CD4-positive, alpha-beta T cell (primary cell): Measurements from ENCODE around the gene CRISP2. TPM values are rescaled to one million over a fixed set of nuclear protein-coding genes. Genes with fewer than 3 reads are reported as not detected.
"Not testable (repeated sequence)": the region's sequence is repeated elsewhere in the genome, so short reads cannot be mapped to it uniquely, and the experiment has no call there.

Experiments
- ATAC-seq: fragments of 200-7000 bp; cut with Tn5 transposase; one replicate; pipeline ENCODE4 v1.10.0; 2022; ENCODE audit warnings: mild to moderate bottlenecking; ENCODE audit not compliant: poor library complexity
- CTCF ChIA-PET: fragments of 350-600 bp; sonication (Branson Sonifier 250); formaldehyde crosslinking; loops from one replicate; lab custom pipeline; 2021; ENCODE audit warnings: antibody characterized with exemption, inconsistent platforms; lab: Charles Lee
- POLR2A ChIA-PET: fragments of 350-600 bp; sonication (Branson Sonifier 250); formaldehyde crosslinking; loops from one replicate; lab custom pipeline; 2021; ENCODE audit warnings: antibody characterized with exemption, inconsistent platforms; lab: Charles Lee
- DNase-seq, 14 experiments: peaks; one replicate each; pipeline ENCODE4 v3.0.0-alpha.2; 2013 to 2020; ENCODE audit warnings: mixed read lengths in 2 of 14
- H3K27ac ChIP-seq, 2 donors: one replicate each; pipeline versions ENCODE4 v1.5.1 to v1.7.0; 2013; ENCODE audit warnings: low read length in 2 of 2, low read depth in 1 of 2, mild to moderate bottlenecking in 1 of 2
- H3K27me3 ChIP-seq, 2 experiments: 1 replicate in 1 of 2; 2 replicates in 1 of 2; pipeline versions ENCODE4 v1.6.1 to v1.7.0; 2013; ENCODE audit warnings: low read length in 2 of 2, control low read depth in 1 of 2, mild to moderate bottlenecking in 1 of 2, moderate library complexity in 1 of 2; ENCODE audit not compliant: insufficient read depth in 2 of 2, control insufficient read depth in 1 of 2
- H3K36me3 ChIP-seq: one replicate; pipeline ENCODE4 v1.6.1; 2013; ENCODE audit warnings: low read length, control low read depth; ENCODE audit not compliant: insufficient read depth
- H3K4me1 ChIP-seq: one replicate; pipeline ENCODE4 v1.6.1; 2013; ENCODE audit warnings: low read length, control low read depth; ENCODE audit not compliant: insufficient read depth
- H3K4me3 ChIP-seq: one replicate; pipeline ENCODE4 v1.5.1; 2013; ENCODE audit warnings: mild to moderate bottlenecking, low read length, moderate library complexity
- H3K9me3 ChIP-seq, 2 experiments: 1 replicate in 1 of 2; 2 replicates in 1 of 2; pipeline versions ENCODE4 v1.6.1 to v1.7.0; 2013; ENCODE audit warnings: low read length in 2 of 2, mild to moderate bottlenecking in 2 of 2, control low read depth in 1 of 2, moderate library complexity in 1 of 2; ENCODE audit not compliant: control insufficient read depth in 1 of 2, insufficient read depth in 1 of 2
- H3K27ac Mint-ChIP-seq: one replicate; pipeline ENCODE4 v1.8.0; 2020; ENCODE audit warnings: mixed read lengths
- H3K27me3 Mint-ChIP-seq: one replicate; pipeline ENCODE4 v1.8.0; 2021; ENCODE audit warnings: mixed read lengths
- H3K36me3 Mint-ChIP-seq: one replicate; pipeline ENCODE4 v1.8.0; 2021; ENCODE audit warnings: low read depth, mixed read lengths
- H3K4me1 Mint-ChIP-seq: one replicate; pipeline ENCODE4 v1.8.0; 2021; ENCODE audit warnings: low read depth, mixed read lengths
- H3K4me3 Mint-ChIP-seq: one replicate; pipeline ENCODE4 v1.8.0; 2020; ENCODE audit warnings: mild to moderate bottlenecking, mixed read lengths
- H3K9me3 Mint-ChIP-seq: one replicate; pipeline ENCODE4 v1.8.0; 2020; ENCODE audit warnings: mixed read lengths
- CTCF ChIP-seq: fragments of 200-600 bp; IDR thresholded peaks from one replicate; pipeline ENCODE4 v1.8.0; 2022; ENCODE audit warnings: antibody characterized with exemption, mild to moderate bottlenecking
- intact Hi-C, 2 experiments: fragments of 100-400 bp; cut with DNase I in 1 of 2; cut with micrococcal nuclease in 1 of 2; formaldehyde crosslinking; loops; one replicate each; pipeline versions ENCODE4 v1.15.1 to v1.9.0; 2023 to 2025; cut with DNase I, micrococcal nuclease
- total RNA-seq, 174 experiments: library from RNA in 2 of 174; stranded (reverse) in 2 of 174; gene quantifications; one replicate each; pipeline ENCODE4 v1.2.3 and lab custom pipeline; 2021 to 2026

Gene CRISP2
- total RNA-seq, 2 experiments from 2014 or later = not detected

GRCh38 chr6:49664817-49665216 lies 48.5 kb downstream of the CRISP2 start:
- no peak overlapping the region for H3K4me3 Mint-ChIP-seq

GRCh38 chr6:49664054-49664453 lies 49.3 kb downstream of the CRISP2 start:
- H3K27ac ChIP-seq, H3K27ac Mint-ChIP-seq, H3K27me3 Mint-ChIP-seq, H3K4me3 ChIP-seq, H3K4me3 Mint-ChIP-seq, intact Hi-C loops, H3K36me3 Mint-ChIP-seq, DNase-seq, H3K4me1 Mint-ChIP-seq, H3K4me1 ChIP-seq, ATAC-seq, H3K36me3 ChIP-seq, H3K9me3 ChIP-seq, H3K9me3 Mint-ChIP-seq, H3K27me3 ChIP-seq, POLR2A ChIA-PET, CTCF ChIA-PET: not testable (repeated sequence)

More at GRCh38 chr6:49664817-49665216, 48.5 kb downstream of the CRISP2 start:
- H3K4me1 ChIP-seq = no peaks in the 10 kb centered on the region
- H3K4me3 ChIP-seq = no peak overlapping the region
- Mint-ChIP-seq H3K9me3 (no peaks in the 10 kb centered on the region), H3K36me3 (no peaks in the 10 kb centered on the region), H3K27ac (no peak overlapping the region), H3K27me3 (no peaks in the 10 kb centered on the region), H3K4me1 (no peaks in the 10 kb centered on the region)
- ATAC-seq (no peak), DNase-seq (no peak)
- H3K27ac ChIP-seq = no peak overlapping the region
- CTCF ChIA-PET = no interaction called here
- no peak for TF ChIP-seq CTCF
- no peaks in the 10 kb centered on the region for H3K9me3 ChIP-seq
- H3K27me3 ChIP-seq = no peaks in the 10 kb centered on the region
- no peaks in the 10 kb centered on the region for H3K36me3 ChIP-seq
- POLR2A ChIA-PET = no interaction called here
- intact Hi-C loops = no loop called here

- TF ChIP-seq CTCF = no peak
- no peak overlapping the region for H3K27ac ChIP-seq
- intact Hi-C loops = no loop called here
- POLR2A ChIA-PET = no interaction called here
- no peaks in the 10 kb centered on the region for H3K9me3 ChIP-seq
- DNase-seq (no peak), ATAC-seq (no peak)
- Mint-ChIP-seq H3K27ac (no peak overlapping the region), H3K27me3 (no peaks in the 10 kb centered on the region), H3K4me1 (no peaks in the 10 kb centered on the region), H3K4me3 (no peak overlapping the region), H3K9me3 (no peaks in the 10 kb centered on the region), H3K36me3 (no peaks in the 10 kb centered on the region)
- CTCF ChIA-PET = interaction anchor here (0.7 kb wide), 1 partner anchor 12 kb away, joined by 3 read pairs; no protein-coding TSS in a partner anchor
- H3K4me1 ChIP-seq = no peaks in the 10 kb centered on the region
- no peaks in the 10 kb centered on the region for H3K36me3 ChIP-seq
- H3K4me3 ChIP-seq = no peak overlapping the region
- no peaks in the 10 kb centered on the region for H3K27me3 ChIP-seq
These were observed 50.5 kb downstream of the CRISP2 start for GRCh38 chr6:49662892-49663261.

- POLR2A ChIA-PET = no interaction called here
These were observed 51.0 kb downstream of the CRISP2 start for GRCh38 chr6:49662231-49662891.

More at GRCh38 chr6:49662231-49662891, 51.0 kb downstream of the CRISP2 start:
- ATAC-seq (no peak), DNase-seq (no peak)
- Histone ChIP-seq H3K4me1 (no peaks in the 10 kb centered on the region), H3K36me3 (no peaks in the 10 kb centered on the region), H3K27ac (no peak overlapping the region), H3K4me3 (no peak overlapping the region), H3K9me3 (no peaks in the 10 kb centered on the region), H3K27me3 (no peaks in the 10 kb centered on the region)
- Mint-ChIP-seq H3K9me3 (no peaks in the 10 kb centered on the region), H3K36me3 (no peaks in the 10 kb centered on the region), H3K4me1 (no peaks in the 10 kb centered on the region), H3K27me3 (no peaks in the 10 kb centered on the region), H3K4me3 (no peak overlapping the region), H3K27ac (no peak overlapping the region)
- intact Hi-C loops = no loop called here
- CTCF ChIA-PET = interaction anchor here (0.7 kb wide), 1 partner anchor 12 kb away, joined by 3 read pairs; no protein-coding TSS in a partner anchor
- TF ChIP-seq CTCF = no peak
